ENCODE results near the gene LIG1. TPM values are rescaled to one million over a fixed set of nuclear protein-coding genes. Genes with fewer than 3 reads are reported as not detected.

Gene LIG1
- total and polyA plus RNA-seq, 9 of the 15 experiments (the other 6 are each of a cell fraction or from before 2014, with no cell fraction given): 9.6 to 114 (median 71.1) TPM

GRCh38 chr19:48085076-48085475 is 85.1 kb downstream of the LIG1 start:
- Histone ChIP-seq H3K4me1 (replicated peaks in 1 of 2; ENCODE audit: control insufficient read depth in 2 of 2, insufficient read depth in 2 of 2, low read length in 2 of 2) (no peaks in the 10 kb centered on the region; a peak in 1 of 5 replicates), H3K79me2 (ENCODE audit: control insufficient read depth, insufficient read depth, low read length) (no peaks in the 10 kb centered on the region), H3K9me1 (ENCODE audit: control insufficient read depth, insufficient read depth, low read length) (no peaks in the 10 kb centered on the region), H3K9ac (ENCODE audit: insufficient read depth in 1 of 2, low read depth in 2 of 2, low read length in 2 of 2) (no peak overlapping the region), H3K9me3 (replicated peaks; ENCODE audit: control insufficient read depth, insufficient read depth, low read depth, low read length) (no peaks in the 10 kb centered on the region), H2AFZ (ENCODE audit: low read depth, low read length) (no peak overlapping the region), H3K27ac (ENCODE audit: extremely low read depth, low read depth, low read length) (no peak overlapping the region), H3K36me3 (ENCODE audit: control insufficient read depth, insufficient read depth, low read length) (no peaks in the 10 kb centered on the region), H4K20me1 (replicated peaks; ENCODE audit: control insufficient read depth, insufficient read depth, low read length) (no peaks in the 10 kb centered on the region), H3K4me2 (ENCODE audit: insufficient read depth, low read length) (no peak overlapping the region), H3K27me3 (ENCODE audit: control insufficient read depth in 2 of 2, insufficient read depth in 2 of 2, low read length in 2 of 2) (peaks cover 9 to 26% of the 10 kb centered on the region in 2 experiments; a peak in 4 of 5 replicates), H3K4me3 (no peak overlapping the region)
- ChIA-PET POLR2A (interaction anchor here (1.3 kb wide), 1 partner anchor 9 kb away, joined by 4 read pairs; no protein-coding TSS in a partner anchor), CTCF (ENCODE audit: low intra/inter-chr PET ratio) (interaction anchor here (1.3 kb wide), 1 partner anchor 122 kb away, joined by 4 read pairs; no protein-coding TSS in a partner anchor)
- in situ Hi-C loops (cut with MboI): no loop called here
- DNase-seq (ENCODE audit: extremely low read depth in 1 of 4, low spot score in 3 of 4) (no peak), FAIRE-seq (no peak), ATAC-seq (no peak)
- intact Hi-C loops (cut with micrococcal nuclease): no loop called here
- WGBS (ENCODE audit: insufficient coverage, low coverage, missing lambda C conversion rate): 0% methylated on average over 3 of the region's 3 CpGs
- TF ChIP-seq TSHZ1 (CRISPR knock-in tag; IDR thresholded peaks at IDR 0.05): no peak
- no peak for TF ChIP-seq TAF7 (tag; IDR thresholded peaks at IDR 0.05)
- TF ChIP-seq NR2C2 (CRISPR knock-in tag; IDR thresholded peaks at IDR 0.05): no peak
- no peak for TF ChIP-seq NR2C2 (tag; IDR thresholded peaks at IDR 0.05)
- TF ChIP-seq RREB1 (CRISPR knock-in tag; IDR thresholded peaks at IDR 0.05): no peak
- BruUV-seq (replicated peaks): no TSS peak

Measured in K562 (cell line).